ENCODE results near the gene TACC2.

DNA sequence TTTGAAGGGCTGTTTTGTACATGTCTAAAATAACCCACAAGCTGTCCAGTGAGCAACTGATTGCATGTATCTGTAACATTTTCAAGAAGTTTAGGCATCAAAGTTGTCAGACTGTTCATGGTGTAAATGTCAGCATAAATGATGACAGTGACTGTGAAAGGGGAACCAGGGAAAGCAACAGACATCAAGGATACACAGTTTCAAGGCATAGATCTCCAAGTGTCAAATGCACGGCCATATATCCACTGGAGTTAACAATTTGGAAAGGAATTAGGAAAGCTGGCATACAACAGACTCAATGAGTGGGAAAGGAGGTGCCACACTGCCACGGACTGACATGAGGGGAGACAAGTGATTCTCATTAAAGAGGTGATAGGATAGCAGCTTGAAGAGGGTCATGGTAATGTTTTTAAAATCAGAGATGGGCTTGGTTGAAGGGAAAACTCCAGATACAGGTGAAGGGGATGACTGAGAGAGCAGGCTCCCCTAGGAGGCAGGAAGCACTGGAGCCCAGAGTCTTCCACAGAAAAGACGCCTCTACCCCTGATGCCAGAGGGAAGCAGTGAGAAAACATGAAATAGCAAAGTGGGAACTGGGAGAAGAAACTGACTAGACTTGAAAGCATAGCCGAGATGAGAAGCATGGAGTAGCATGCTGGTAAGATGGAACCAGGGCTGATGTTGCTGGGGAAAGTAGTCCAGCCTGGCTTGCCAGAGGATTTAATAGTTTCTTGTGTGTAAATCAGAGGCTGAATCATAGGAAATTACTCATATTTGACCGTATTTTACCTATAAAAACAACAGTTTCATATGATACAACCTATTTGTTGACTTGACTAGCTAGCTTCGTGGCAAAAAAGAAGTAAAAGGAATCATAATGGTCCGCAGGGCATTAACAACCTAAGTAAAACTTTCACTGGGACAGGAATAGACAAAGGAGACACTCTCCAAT, 32.6 kb upstream of the TACC2 start:
- TF ChIP-seq EZH2 (IDR thresholded peaks at IDR 0.05; ENCODE audit: insufficient read depth, poor library complexity, severe bottlenecking) (no peak), EZH2phosphoT487 (IDR thresholded peaks at IDR 0.05; ENCODE audit: insufficient read depth, low read depth) (no peak)
